ENCODE results near the gene CENPK.
"Not testable (repeated sequence)": the region's sequence is repeated elsewhere in the genome, so short reads cannot be mapped to it uniquely, and the experiment has no call there.

DNA sequence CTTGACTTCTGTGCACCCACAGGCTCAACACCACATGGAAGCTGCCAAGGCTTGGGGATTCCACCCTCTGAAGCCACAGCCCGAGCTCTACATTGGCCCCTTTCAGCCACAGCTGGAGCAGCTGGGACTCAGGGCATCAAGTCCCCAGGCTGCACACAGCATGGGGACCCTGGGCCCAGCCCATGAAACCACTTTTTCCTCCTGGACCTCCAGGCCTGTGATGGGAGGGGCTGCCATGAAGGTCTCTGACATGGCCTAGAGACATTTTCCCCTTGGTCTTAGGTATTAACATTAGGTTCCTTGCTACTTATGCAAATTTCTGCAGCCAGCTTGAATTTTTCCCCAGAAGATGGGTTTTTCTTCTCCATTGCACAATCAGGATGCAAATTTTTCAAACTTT is 38.8 kb upstream of the CENPK start:
- TF ChIP-seq, protein P1, sequence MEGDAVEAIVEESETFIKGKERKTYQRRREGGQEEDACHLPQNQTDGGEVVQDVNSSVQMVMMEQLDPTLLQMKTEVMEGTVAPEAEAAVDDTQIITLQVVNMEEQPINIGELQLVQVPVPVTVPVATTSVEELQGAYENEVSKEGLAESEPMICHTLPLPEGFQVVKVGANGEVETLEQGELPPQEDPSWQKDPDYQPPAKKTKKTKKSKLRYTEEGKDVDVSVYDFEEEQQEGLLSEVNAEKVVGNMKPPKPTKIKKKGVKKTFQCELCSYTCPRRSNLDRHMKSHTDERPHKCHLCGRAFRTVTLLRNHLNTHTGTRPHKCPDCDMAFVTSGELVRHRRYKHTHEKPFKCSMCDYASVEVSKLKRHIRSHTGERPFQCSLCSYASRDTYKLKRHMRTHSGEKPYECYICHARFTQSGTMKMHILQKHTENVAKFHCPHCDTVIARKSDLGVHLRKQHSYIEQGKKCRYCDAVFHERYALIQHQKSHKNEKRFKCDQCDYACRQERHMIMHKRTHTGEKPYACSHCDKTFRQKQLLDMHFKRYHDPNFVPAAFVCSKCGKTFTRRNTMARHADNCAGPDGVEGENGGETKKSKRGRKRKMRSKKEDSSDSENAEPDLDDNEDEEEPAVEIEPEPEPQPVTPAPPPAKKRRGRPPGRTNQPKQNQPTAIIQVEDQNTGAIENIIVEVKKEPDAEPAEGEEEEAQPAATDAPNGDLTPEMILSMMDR (IDR thresholded peaks at IDR 0.05), result not testable (repeated sequence)
- TF ChIP-seq EP300 (IDR thresholded peaks at IDR 0.05), result not testable (repeated sequence)

Measured in stomach (tissue), 4 donors.